Melanocyte of skin (primary cell): ENCODE measurements around the gene MEGF11. TPM values are rescaled to one million over a fixed set of nuclear protein-coding genes. Genes with fewer than 3 reads are reported as not detected.

Experiments used
- small RNA-seq, 2 donors: library from RNA; depleted of rRNA; stranded (forward); fragments of <200 nt; gene quantifications; one replicate each; pipeline ENCODE3, GENCODE V24; 2012
- total RNA-seq, 2 donors: library from RNA; depleted of rRNA; stranded (reverse); fragments of >200 nt; gene quantifications; 2 replicates each; pipeline ENCODE4 v1.2.3, GENCODE V29; 2012

MEGF11 gene
- not detected for total RNA-seq

GRCh38 chr15:66253418-66254088, at the start of gene MEGF11:
Gene MEGF11, minus strand, starts transcription at chr15:66253750. Its CDS starts 125,347 bp downstream, at chr15:66128403.

GRCh38 chr15:66293419-66294156, 40.0 kb upstream of the MEGF11 start, which contains the start of gene DIS3L:
Gene DIS3L, plus strand, starts transcription at chr15:66293568. Its CDS starts 29 bp downstream, at chr15:66293597.

GRCh38 chr15:65869126-65869953, 384.2 kb downstream of the MEGF11 start, which contains the start of gene RAB11A:
Gene RAB11A, plus strand, starts transcription at chr15:65869491. Its CDS starts 95 bp downstream, at chr15:65869586.

Small RNA genes within 50 kb of the gene (small RNA-seq; reads per million reads assigned to genes)
- 0 reads per million in 2 donors for gene MIR4311

Other genes with a start within 250 kb of the MEGF11 start
- 10 to 100 TPM; 27.9 to 39.0 TPM for gene DIS3L, start 39.8 kb upstream of the MEGF11 start, total RNA-seq
- 10 to 100 TPM; 12.0 to 24.3 TPM for gene TIPIN, start 102.9 kb upstream of the MEGF11 start, total RNA-seq
- gene MAP2K1, start 133.2 kb upstream of the MEGF11 start, total RNA-seq: 10 to 100 TPM; 14.1 to 20.3 TPM
- gene SNAPC5, start 244.0 kb upstream of the MEGF11 start, total RNA-seq: 10 to 100 TPM; 16.0 to 17.2 TPM